ENCODE results near the gene SDK1. TPM values are rescaled to one million over a fixed set of nuclear protein-coding genes. Genes with fewer than 3 reads are reported as not detected.

SDK1 gene
- total RNA-seq, 1 donor from 2014 or later, result 16.7 TPM

DNA sequence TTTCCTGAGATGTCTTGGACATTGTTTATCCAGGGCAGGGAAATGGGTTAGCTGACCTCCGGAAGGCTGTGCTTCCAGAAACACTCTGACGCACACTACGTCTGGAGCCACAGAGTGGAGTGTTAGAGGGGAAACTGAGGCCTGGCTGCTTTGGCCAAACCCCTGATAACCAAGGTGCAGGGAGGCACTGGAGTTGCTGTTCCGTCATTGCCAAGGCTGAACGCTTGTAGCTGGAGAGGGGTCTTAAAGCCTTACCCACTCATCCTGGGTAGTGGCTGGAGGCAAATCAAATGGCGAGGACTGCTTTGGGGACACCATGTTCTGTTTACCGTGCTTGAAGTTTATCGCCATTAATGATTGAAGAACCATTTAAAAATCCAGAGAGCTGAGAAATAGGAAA lies 776.9 kb downstream of the SDK1 start:
- Histone ChIP-seq H3K4me3 (no peak overlapping the region), H3K36me3 (no peaks in the 10 kb centered on the region), H3K9me3 (no peaks in the 10 kb centered on the region), H3K4me1 (no peaks in the 10 kb centered on the region), H3K27me3 (no peaks in the 10 kb centered on the region), H3K27ac (no peak overlapping the region)
- DNase-seq (ENCODE audit: extremely low spot score in 2 of 2), result peak in 1 of 2 donors; percentile 18
- intact Hi-C loops (cut with DNase I), result no loop called here
- TF ChIP-seq, protein P1, sequence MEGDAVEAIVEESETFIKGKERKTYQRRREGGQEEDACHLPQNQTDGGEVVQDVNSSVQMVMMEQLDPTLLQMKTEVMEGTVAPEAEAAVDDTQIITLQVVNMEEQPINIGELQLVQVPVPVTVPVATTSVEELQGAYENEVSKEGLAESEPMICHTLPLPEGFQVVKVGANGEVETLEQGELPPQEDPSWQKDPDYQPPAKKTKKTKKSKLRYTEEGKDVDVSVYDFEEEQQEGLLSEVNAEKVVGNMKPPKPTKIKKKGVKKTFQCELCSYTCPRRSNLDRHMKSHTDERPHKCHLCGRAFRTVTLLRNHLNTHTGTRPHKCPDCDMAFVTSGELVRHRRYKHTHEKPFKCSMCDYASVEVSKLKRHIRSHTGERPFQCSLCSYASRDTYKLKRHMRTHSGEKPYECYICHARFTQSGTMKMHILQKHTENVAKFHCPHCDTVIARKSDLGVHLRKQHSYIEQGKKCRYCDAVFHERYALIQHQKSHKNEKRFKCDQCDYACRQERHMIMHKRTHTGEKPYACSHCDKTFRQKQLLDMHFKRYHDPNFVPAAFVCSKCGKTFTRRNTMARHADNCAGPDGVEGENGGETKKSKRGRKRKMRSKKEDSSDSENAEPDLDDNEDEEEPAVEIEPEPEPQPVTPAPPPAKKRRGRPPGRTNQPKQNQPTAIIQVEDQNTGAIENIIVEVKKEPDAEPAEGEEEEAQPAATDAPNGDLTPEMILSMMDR (IDR thresholded peaks at IDR 0.05), result no peak
- no peak for TF ChIP-seq POLR2AphosphoS5 (IDR thresholded peaks at IDR 0.05; ENCODE audit: insufficient read depth in 1 of 2, low read depth in 1 of 2)
- no peak for TF ChIP-seq POLR2A (IDR thresholded peaks at IDR 0.05)

DNA sequence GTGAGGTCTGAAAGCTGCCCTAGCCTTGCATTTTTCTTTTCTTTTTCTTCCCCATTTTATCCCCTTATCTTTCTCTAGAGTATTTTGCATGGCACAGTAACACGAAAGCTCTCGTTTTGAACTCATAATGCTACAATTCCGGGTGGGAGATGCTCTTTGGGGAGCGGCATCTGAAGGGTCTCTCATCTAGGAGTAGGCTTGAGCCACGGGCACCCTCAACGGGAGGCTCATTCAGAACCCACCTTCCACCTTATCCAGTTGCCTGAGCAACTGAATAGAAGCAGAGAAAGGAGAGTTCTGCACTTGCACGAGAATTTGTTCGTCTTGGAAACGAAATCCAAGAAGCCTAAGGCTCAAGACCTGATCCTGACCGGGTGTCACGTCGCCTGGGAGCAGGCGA lies 777.5 kb downstream of the SDK1 start:
- H3K27me3 ChIP-seq, result no peaks in the 10 kb centered on the region
- no peak for DNase-seq (ENCODE audit: extremely low spot score in 2 of 2)
- no peaks in the 10 kb centered on the region for H3K36me3 ChIP-seq
- TF ChIP-seq, protein P1 (IDR thresholded peaks at IDR 0.05), result no peak
- TF ChIP-seq POLR2AphosphoS5 (IDR thresholded peaks at IDR 0.05; ENCODE audit: insufficient read depth in 1 of 2, low read depth in 1 of 2), result no peak
- intact Hi-C loops (cut with DNase I), result no loop called here
- H3K4me3 ChIP-seq, result no peak overlapping the region
- no peak overlapping the region for H3K27ac ChIP-seq
- H3K9me3 ChIP-seq, result no peaks in the 10 kb centered on the region
- no peaks in the 10 kb centered on the region for H3K4me1 ChIP-seq

DNA sequence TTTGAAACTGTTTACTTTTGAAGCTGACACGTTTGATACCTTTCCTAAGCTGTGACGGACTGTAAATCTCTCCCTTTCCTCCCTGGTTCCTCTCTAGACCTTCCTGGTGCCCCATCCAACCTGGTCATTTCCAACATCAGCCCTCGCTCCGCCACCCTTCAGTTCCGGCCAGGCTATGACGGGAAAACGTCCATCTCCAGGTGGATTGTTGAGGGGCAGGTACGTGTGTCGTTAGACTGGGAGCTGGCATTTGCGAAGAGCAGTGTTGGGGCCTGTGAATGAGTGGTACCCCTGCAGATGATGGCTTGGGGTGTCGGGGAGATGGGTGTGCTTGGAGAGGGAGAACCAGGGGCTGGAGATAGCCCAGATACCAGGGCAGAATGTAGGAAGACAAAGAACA lies 778.3 kb downstream of the SDK1 start:
- peak in 1 of 2 donors; percentile 60 for DNase-seq (ENCODE audit: extremely low spot score in 2 of 2)
- Histone ChIP-seq H3K27me3 (no peaks in the 10 kb centered on the region), H3K4me3 (no peak overlapping the region), H3K27ac (no peak overlapping the region), H3K9me3 (no peaks in the 10 kb centered on the region), H3K36me3 (no peaks in the 10 kb centered on the region), H3K4me1 (no peaks in the 10 kb centered on the region)
- intact Hi-C loops (cut with DNase I), result no loop called here
- TF ChIP-seq, protein P1 (IDR thresholded peaks at IDR 0.05), result no peak
- TF ChIP-seq POLR2AphosphoS5 (IDR thresholded peaks at IDR 0.05; ENCODE audit: insufficient read depth in 1 of 2, low read depth in 1 of 2) (no peak), POLR2A (IDR thresholded peaks at IDR 0.05) (no peak)

DNA sequence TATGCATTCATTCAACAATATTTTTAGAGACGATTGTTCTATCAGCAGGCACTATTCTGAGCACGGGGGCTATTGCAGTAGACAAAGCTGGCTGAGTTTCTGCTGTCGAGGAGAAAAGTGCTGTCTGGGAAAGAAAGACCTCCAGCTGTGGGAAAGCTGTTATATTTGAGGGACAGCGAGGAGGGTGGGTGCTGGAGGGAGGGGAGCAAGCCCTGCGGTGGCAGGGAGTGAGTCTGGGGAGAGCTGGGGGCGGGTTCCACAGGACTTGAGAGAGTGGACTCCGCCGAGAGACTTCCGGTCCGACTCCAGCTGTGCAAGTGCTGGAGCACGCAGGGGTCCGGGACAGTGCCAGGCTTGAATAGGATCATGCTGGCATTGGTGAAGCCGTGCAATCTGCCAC lies 778.9 kb downstream of the SDK1 start:
- intact Hi-C loops (cut with DNase I), result no loop called here
- Histone ChIP-seq H3K36me3 (no peaks in the 10 kb centered on the region), H3K9me3 (no peaks in the 10 kb centered on the region), H3K27ac (no peak overlapping the region), H3K27me3 (no peaks in the 10 kb centered on the region), H3K4me1 (no peaks in the 10 kb centered on the region), H3K4me3 (no peak overlapping the region)
- peak; percentile 12 to 42 for DNase-seq (ENCODE audit: extremely low spot score in 2 of 2)
- TF ChIP-seq, protein P1 (IDR thresholded peaks at IDR 0.05), result no peak
- TF ChIP-seq POLR2AphosphoS5 (IDR thresholded peaks at IDR 0.05; ENCODE audit: insufficient read depth in 1 of 2, low read depth in 1 of 2) (no peak), POLR2A (IDR thresholded peaks at IDR 0.05) (no peak)

DNA sequence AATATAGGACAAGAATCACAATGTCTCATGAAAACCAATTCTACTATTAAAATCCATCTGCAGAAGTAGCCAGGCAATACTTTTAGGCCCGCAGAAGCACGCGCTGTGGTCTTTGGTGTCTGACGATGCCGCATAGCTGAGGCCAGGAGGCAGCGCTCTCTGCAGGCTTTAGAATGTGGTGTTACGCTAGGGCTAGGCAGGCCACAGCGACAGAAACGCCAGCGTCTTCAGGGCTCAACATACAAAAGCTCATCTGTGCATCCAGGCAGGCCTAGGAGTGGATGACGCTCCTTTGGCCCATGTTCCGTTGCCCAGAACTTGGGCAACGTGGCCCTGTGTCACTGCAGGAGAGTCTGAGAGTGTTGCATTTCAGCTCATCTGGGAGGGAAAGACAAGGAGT lies 779.9 kb downstream of the SDK1 start:
- intact Hi-C loops (cut with DNase I), result no loop called here
- Histone ChIP-seq H3K36me3 (no peaks in the 10 kb centered on the region), H3K4me3 (no peak overlapping the region), H3K9me3 (no peaks in the 10 kb centered on the region), H3K4me1 (no peaks in the 10 kb centered on the region), H3K27me3 (no peaks in the 10 kb centered on the region), H3K27ac (no peak overlapping the region)
- DNase-seq (ENCODE audit: extremely low spot score in 2 of 2), result peak; percentile 22 to 32
- TF ChIP-seq, protein P1 (IDR thresholded peaks at IDR 0.05), result no peak
- TF ChIP-seq POLR2A (IDR thresholded peaks at IDR 0.05) (no peak), POLR2AphosphoS5 (IDR thresholded peaks at IDR 0.05; ENCODE audit: insufficient read depth in 1 of 2, low read depth in 1 of 2) (no peak)

Data from vagina (tissue), 2 donors.